Cardiac muscle cell (in vitro differentiated cells and primary cell): ENCODE data around the gene CTRB1. TPM values are rescaled to one million over a fixed set of nuclear protein-coding genes. Genes with fewer than 3 reads are reported as not detected.
A peak's percentile ranks its signal among the peaks of the same experiment; 100 is the strongest.
"Not testable (repeated sequence)": the region's sequence is repeated elsewhere in the genome, so short reads cannot be mapped to it uniquely, and the experiment has no call there.

ENCODE experiments used
- DNase-seq, 2 donors: peaks; one replicate each; pipeline versions ENCODE4 v3.0.0 to v3.0.0-alpha.2; 2010 to 2017; ENCODE audit warnings: low read depth in 1 of 2, low spot score in 1 of 2
- H3K27ac ChIP-seq: fragments of 200-600 bp; sonication (generic); 2 replicates; pipeline ENCODE4 v1.5.1; 2016
- H3K27me3 ChIP-seq: fragments of 200-600 bp; sonication (generic); 2 replicates; pipeline ENCODE4 v1.6.0; 2016; ENCODE audit warnings: control low read depth
- H3K36me3 ChIP-seq: fragments of 200-600 bp; sonication (generic); 2 replicates; pipeline ENCODE4 v1.5.1; 2016; ENCODE audit warnings: control low read depth
- H3K4me1 ChIP-seq: fragments of 200-600 bp; sonication (generic); 2 replicates; pipeline ENCODE4 v1.8.1; 2017; ENCODE audit warnings: low read depth, mild to moderate bottlenecking, mixed run types
- H3K4me3 ChIP-seq: fragments of 200-600 bp; sonication (generic); 2 replicates; pipeline ENCODE4 v1.5.1; 2016; ENCODE audit warnings: mild to moderate bottlenecking
- H3K9me3 ChIP-seq: fragments of 200-600 bp; sonication (generic); 2 replicates; pipeline ENCODE4 v1.5.1; 2017; ENCODE audit warnings: low read depth, mild to moderate bottlenecking, control low read depth
- polyA plus RNA-seq: library from polyadenylated mRNA; unstranded; fragments of >200 nt; fragmentation: Nextera tagmentation; extraction: Ambion mirVana; gene quantifications from 2 replicates; pipeline ENCODE4 v1.2.1, GENCODE V29; 2016
- total RNA-seq: library from RNA; depleted of rRNA; stranded (reverse); fragments of >200 nt; gene quantifications from 2 replicates; pipeline ENCODE4 v1.2.3, GENCODE V29; 2016
- TF ChIP-seq, protein P1 (sequence below): IDR thresholded peaks from 2 replicates; pipeline ENCODE4 v1.5.1; 2012; ENCODE audit warnings: low read depth, mild to moderate bottlenecking, low read length

The CTRB1 gene
- total and polyA plus RNA-seq, 2 experiments from 2014 or later: 1.1 TPM; not detected in 1

DNA sequence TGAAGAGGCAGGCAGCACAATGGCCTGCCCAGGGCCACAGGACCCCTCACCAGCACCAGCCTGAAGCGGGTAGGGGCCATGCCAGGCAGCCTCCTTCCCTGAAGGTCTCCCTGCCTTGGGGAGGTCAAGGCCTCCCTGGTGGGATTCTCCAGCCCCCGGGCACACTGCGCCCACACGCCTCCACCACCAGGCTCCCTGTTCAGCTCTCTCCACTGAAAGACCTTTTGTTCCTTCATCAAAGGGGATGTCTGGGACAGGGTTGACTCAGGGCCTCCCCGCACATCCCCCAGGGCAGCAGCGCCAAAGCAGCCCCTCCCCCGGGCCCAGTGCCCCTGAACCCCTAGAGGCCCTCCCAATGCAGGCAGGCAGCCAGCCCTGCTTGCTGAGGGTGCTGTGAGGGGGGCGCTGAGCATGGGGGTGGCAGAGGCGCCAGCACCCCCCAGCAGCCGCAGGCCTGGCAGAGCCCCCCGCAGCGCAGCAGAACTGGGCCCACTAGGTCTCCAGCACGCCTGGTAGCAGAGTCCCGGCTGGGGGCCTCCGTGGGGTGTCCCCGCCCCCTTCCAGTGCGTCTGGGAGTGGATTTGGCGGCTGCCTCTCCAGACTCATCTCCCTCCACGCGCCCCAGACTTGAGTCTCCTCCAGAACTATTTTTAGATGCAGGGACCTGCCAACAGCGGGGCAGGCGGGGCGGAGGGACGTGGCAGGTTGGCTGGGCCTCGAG lies 19.5 kb downstream of the CTRB1 start:
- peak; percentile 90 to 92 for DNase-seq
- TF ChIP-seq, protein P1, sequence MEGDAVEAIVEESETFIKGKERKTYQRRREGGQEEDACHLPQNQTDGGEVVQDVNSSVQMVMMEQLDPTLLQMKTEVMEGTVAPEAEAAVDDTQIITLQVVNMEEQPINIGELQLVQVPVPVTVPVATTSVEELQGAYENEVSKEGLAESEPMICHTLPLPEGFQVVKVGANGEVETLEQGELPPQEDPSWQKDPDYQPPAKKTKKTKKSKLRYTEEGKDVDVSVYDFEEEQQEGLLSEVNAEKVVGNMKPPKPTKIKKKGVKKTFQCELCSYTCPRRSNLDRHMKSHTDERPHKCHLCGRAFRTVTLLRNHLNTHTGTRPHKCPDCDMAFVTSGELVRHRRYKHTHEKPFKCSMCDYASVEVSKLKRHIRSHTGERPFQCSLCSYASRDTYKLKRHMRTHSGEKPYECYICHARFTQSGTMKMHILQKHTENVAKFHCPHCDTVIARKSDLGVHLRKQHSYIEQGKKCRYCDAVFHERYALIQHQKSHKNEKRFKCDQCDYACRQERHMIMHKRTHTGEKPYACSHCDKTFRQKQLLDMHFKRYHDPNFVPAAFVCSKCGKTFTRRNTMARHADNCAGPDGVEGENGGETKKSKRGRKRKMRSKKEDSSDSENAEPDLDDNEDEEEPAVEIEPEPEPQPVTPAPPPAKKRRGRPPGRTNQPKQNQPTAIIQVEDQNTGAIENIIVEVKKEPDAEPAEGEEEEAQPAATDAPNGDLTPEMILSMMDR: no peak
- H3K9me3 ChIP-seq: no peaks in the 10 kb centered on the region
- peak overlapping the region; percentile 95 for H3K27ac ChIP-seq
- peaks cover 28% of the 10 kb centered on the region for H3K36me3 ChIP-seq
- H3K27me3 ChIP-seq: no peaks in the 10 kb centered on the region
- H3K4me1 ChIP-seq: peaks cover 23% of the 10 kb centered on the region
- H3K4me3 ChIP-seq: peak overlapping the region; percentile 1

DNA sequence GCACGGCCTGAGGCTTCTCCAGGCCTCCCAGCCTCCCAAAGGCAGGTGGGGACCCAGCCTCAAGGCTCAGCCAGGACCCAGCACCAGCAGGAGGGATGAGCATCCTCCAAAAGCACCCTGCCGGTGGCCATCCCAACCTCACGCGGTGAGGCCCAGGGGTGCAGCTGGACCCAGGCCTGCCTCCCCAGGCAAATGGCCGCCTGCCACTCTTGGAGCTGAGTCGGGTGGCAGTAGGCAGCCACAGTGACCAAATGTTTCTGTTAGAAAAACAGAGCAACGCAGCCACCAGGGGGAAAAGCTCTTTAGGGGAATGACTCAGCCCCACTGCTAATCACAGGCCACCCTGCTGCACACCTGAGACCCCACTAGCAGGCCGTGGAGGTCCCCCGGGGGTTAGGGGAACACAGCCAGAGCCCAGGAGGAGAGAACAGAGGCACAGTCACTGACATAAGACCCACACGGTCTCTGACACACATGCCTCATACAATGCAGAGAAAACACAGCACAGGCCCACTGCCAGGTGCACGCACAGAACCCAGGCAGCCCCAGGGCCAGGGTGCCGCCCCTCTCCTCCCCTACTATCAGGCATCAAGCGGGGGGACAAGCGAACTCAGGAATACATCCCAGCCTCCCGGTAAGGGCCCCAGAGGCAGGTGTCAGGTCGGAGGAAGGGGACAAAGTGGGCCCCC lies 20.2 kb downstream of the CTRB1 start:
- Histone ChIP-seq H3K9me3 (no peaks in the 10 kb centered on the region), H3K36me3 (peaks cover 28% of the 10 kb centered on the region), H3K27me3 (no peaks in the 10 kb centered on the region), H3K4me1 (peaks cover 30% of the 10 kb centered on the region), H3K27ac (peak overlapping the region; percentile 95), H3K4me3 (no peak overlapping the region)
- TF ChIP-seq, protein P1: peak; percentile 13
- DNase-seq: no peak

DNA sequence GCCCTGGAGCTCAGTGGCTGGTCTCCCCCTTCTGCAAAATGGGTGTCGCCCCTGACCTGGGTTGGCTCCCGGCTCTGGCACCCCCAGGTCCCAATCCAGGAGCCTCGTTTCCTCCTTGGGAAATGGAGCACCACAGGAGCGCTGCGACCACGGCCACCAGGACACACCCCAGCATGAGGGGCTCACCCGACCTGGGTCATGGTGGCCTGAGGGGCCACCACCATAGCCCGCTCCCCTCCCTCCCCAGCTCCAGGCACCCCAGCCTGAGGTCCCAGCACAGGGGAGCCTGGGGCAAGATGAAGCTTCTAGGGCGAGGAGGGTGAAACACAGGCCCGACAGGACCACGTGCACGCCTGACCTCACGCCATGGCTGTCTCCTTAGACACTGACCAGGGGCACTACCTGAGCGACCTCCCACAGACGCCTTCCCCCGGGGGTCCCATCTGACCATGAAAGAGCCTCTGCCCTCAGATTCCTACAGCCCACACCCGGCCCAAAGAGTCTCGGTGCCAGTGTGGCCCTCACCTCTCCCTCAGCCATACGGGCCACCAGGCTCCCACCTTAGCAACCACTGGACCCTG lies 20.8 kb downstream of the CTRB1 start:
- no peaks in the 10 kb centered on the region for H3K9me3 ChIP-seq
- peak overlapping the region; percentile 95 for H3K27ac ChIP-seq
- TF ChIP-seq, protein P1: no peak
- H3K36me3 ChIP-seq: peaks cover 23% of the 10 kb centered on the region
- DNase-seq: no peak
- H3K4me3 ChIP-seq: no peak overlapping the region
- H3K4me1 ChIP-seq: peaks cover 36% of the 10 kb centered on the region
- H3K27me3 ChIP-seq: no peaks in the 10 kb centered on the region

DNA sequence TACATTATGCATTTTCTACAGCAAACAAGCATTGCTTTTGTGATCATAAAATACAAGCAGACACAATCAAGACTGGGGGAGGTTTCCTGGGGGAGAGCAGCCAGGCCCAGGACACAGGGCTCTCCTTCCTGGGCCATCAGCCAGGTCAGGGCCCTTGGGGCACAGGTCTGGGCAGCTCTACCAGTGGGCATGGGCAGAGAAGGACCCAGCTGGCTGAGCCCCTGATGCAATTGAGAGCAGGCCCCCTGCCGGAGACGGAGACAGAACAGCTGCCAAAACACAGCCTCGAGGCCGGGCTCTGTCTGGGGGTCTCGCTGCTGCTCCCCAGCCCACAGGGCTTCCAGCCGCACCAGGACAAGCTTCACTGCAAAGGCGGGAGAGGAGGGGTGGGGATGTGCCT lies 21.8 kb downstream of the CTRB1 start:
- Histone ChIP-seq H3K27ac (peak overlapping the region; percentile 95), H3K4me1 (peaks cover 46% of the 10 kb centered on the region), H3K36me3 (peaks cover 13% of the 10 kb centered on the region)
- H3K9me3 ChIP-seq, DNase-seq, H3K4me3 ChIP-seq, H3K27me3 ChIP-seq: not testable (repeated sequence)

DNA sequence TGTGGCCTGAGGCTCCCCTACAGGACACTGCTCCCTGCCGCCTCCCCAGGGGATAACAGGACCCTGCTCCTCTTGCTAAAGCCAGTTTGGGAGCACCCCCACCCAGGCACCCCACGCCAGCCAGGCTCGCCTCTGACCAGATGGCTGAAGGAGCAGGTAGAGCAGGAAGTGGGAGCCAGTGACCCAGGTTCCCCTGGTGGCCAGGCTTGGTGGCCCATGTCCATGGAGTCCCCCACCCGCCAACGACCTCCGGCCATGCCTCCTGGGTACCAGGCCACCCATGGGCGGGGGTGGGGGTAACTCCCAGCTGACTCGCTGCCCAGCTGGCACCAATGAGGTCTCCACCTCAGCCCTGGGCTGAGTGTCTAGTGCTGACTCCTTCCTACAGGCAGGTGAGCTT lies 22.6 kb downstream of the CTRB1 start:
- no peak for DNase-seq
- TF ChIP-seq, protein P1: no peak
- H3K27ac ChIP-seq: no peak overlapping the region
- no peak overlapping the region for H3K4me3 ChIP-seq
- H3K27me3 ChIP-seq: no peaks in the 10 kb centered on the region
- H3K9me3 ChIP-seq: no peaks in the 10 kb centered on the region
- H3K36me3 ChIP-seq: peaks cover 9% of the 10 kb centered on the region
- H3K4me1 ChIP-seq: peaks cover 54% of the 10 kb centered on the region

DNA sequence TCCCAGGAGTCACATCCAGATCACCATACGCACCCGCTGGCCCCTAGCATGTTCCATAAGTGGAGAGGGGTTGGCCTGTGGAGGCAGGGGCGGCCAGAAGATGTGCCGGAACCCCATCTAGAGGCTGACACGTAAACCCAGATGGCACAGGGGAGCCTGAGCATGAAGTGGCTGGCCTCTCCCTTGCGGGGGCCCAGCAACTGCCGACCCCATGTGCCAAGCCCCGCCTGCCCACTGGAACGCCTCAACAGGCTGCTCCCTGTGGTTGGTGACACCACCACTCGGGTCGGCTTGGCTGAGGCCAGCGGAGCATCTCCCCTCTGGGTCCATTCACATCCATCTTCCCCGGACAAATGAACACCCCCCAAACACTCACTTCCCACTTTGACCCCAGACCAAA lies 23.2 kb downstream of the CTRB1 start:
- DNase-seq: no peak
- H3K4me1 ChIP-seq: peaks cover 59% of the 10 kb centered on the region
- H3K4me3 ChIP-seq: no peak overlapping the region
- H3K27ac ChIP-seq: peak overlapping the region; percentile 7
- TF ChIP-seq, protein P1: no peak
- H3K9me3 ChIP-seq: no peaks in the 10 kb centered on the region
- H3K36me3 ChIP-seq: peaks cover 9% of the 10 kb centered on the region
- no peaks in the 10 kb centered on the region for H3K27me3 ChIP-seq

DNA sequence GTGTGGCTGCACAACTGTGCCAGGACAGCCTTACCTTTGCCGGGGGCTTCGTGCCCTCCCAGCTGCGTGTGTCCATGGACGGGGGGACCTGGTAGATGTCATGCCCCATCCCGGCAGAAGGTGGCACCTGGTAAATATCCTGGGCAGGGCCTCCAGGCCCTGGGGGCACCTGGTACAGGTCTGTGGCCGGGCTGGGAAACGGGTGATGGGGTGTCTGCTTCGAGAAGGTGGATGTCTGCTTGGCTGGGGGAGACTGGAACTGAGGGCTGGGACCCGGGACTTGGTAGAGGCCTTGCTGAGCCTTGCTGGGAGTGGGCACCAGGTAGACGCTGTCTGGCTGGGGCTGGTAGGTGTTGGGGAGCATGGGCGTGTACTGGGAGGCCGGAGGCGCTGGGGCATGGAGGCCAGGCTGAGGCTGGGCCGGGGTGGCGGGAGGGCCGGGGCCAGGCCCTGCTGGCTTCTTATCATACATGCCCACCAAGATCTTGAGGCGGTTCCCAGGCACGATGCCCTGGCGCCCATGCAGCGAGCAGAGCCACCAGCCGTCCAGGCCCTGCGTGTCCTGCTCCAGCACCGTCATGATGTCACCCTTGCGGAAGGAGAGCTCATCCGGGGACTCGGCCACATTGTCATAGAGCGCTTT lies 23.8 kb downstream of the CTRB1 start:
- H3K27me3 ChIP-seq, H3K36me3 ChIP-seq, H3K27ac ChIP-seq, H3K4me3 ChIP-seq, H3K9me3 ChIP-seq, DNase-seq: not testable (repeated sequence)
- peaks cover 59% of the 10 kb centered on the region for H3K4me1 ChIP-seq
